Measurements from ENCODE around the gene DMD. TPM values are rescaled to one million over a fixed set of nuclear protein-coding genes. Genes with fewer than 3 reads are reported as not detected.

The DMD gene
- total RNA-seq, 1 experiment from 2014 or later = 2.2 TPM

GRCh38 chrX:33204889-33205288 lies 6.5 kb downstream of the DMD start:
- no peak for ATAC-seq
- no peak for DNase-seq (ENCODE audit: low read depth, low spot score)
- intact Hi-C loops (cut with micrococcal nuclease; ENCODE audit: unreplicated experiment) (no loop called here), in situ Hi-C loops (cut with HindIII; ENCODE audit: low pct_unique_long_range_greater_than_20kb, low sequenced_read_pairs) (no loop called here)
- Histone ChIP-seq H3K9me3 (ENCODE audit: control insufficient read depth, insufficient read depth, low read depth, low read length) (no peaks in the 10 kb centered on the region), H3K4me1 (ENCODE audit: control insufficient read depth, insufficient read depth, low read length) (no peaks in the 10 kb centered on the region), H3K36me3 (ENCODE audit: control insufficient read depth, insufficient read depth, low read length) (no peaks in the 10 kb centered on the region), H3K27ac (ENCODE audit: low read length) (no peak overlapping the region), H3K27me3 (ENCODE audit: control insufficient read depth, insufficient read depth, low read length) (no peaks in the 10 kb centered on the region), H3K4me3 (ENCODE audit: low read depth in 2 of 2, low read length in 2 of 2) (no peak overlapping the region)
- TF ChIP-seq CTCF (IDR thresholded peaks at IDR 0.05) = no peak
- CTCF ChIA-PET = no interaction called here
- POLR2A ChIA-PET = no interaction called here
- no TSS peak for BruUV-seq (replicated peaks)

- TF ChIP-seq TCF7L2 (IDR thresholded peaks at IDR 0.05; ENCODE audit: low read depth, low read length) = no peak
- no peak for TF ChIP-seq CTCF (IDR thresholded peaks at IDR 0.05)
- no peak for TF ChIP-seq POLR2AphosphoS5 (IDR thresholded peaks at IDR 0.05; ENCODE audit: low read depth, low read length)
- no peak for TF ChIP-seq REST (IDR thresholded peaks at IDR 0.05; ENCODE audit: insufficient read depth in 1 of 2, low read depth in 2 of 2, low read length in 1 of 2)
- no peak for TF ChIP-seq SIN3A (IDR thresholded peaks at IDR 0.05; ENCODE audit: borderline replicate concordance, insufficient read depth, low read depth, low read length)
- CTCF ChIA-PET = no interaction called here
- in situ Hi-C loops (cut with HindIII; ENCODE audit: low pct_unique_long_range_greater_than_20kb, low sequenced_read_pairs) (no loop called here), intact Hi-C loops (cut with micrococcal nuclease; ENCODE audit: unreplicated experiment) (no loop called here)
- no peak overlapping the region for H3K27ac ChIP-seq (ENCODE audit: low read length)
- BruUV-seq (replicated peaks) = no TSS peak
- no peak overlapping the region for H3K4me3 ChIP-seq (ENCODE audit: low read depth in 2 of 2, low read length in 2 of 2)
- H3K36me3 ChIP-seq (ENCODE audit: control insufficient read depth, insufficient read depth, low read length) = no peaks in the 10 kb centered on the region
- ATAC-seq (no peak), DNase-seq (ENCODE audit: low read depth, low spot score) (no peak)
- no peaks in the 10 kb centered on the region for H3K27me3 ChIP-seq (ENCODE audit: control insufficient read depth, insufficient read depth, low read length)
- no peaks in the 10 kb centered on the region for H3K4me1 ChIP-seq (ENCODE audit: control insufficient read depth, insufficient read depth, low read length)
- POLR2A ChIA-PET = no interaction called here
- H3K9me3 ChIP-seq (ENCODE audit: control insufficient read depth, insufficient read depth, low read depth, low read length) = no peaks in the 10 kb centered on the region
These were observed 12.6 kb downstream of the DMD start for GRCh38 chrX:33198561-33199279.

Measured in Panc1 (cell line).